ENCODE measurements around the gene MCTP1. TPM values are rescaled to one million over a fixed set of nuclear protein-coding genes. Genes with fewer than 3 reads are reported as not detected.

MCTP1 gene
- total and polyA plus RNA-seq, 2 of the 13 experiments (the other 11 are each of a cell fraction or from before 2014, with no cell fraction given): 0.15 to 0.48 TPM

GRCh38 chr5:95141141-95141540 is 143.8 kb downstream of the MCTP1 start:
- DNase-seq (ENCODE audit: low spot score) (no peak), FAIRE-seq (no peak), ATAC-seq (no peak)
- Histone ChIP-seq H3K27ac (ENCODE audit: extremely low read length, insufficient read depth, low read length) (no peak overlapping the region), H3K4me1 (ENCODE audit: insufficient read depth, low read length) (peaks cover 6% of the 10 kb centered on the region; the same call in 1 of the 2 replicates), H2AFZ (ENCODE audit: low read length) (no peak overlapping the region), H3K4me3 (replicated peaks in 1 of 3; ENCODE audit: insufficient read depth in 1 of 3, low read depth in 2 of 3, low read length in 3 of 3) (no peak overlapping the region), H4K20me1 (ENCODE audit: insufficient read depth, low read length) (no peaks in the 10 kb centered on the region), H3K9ac (ENCODE audit: insufficient read depth, low read depth, low read length) (no peak overlapping the region), H3K27me3 (ENCODE audit: control insufficient read depth in 1 of 2, insufficient read depth in 2 of 2, low read length in 2 of 2) (no peaks in the 10 kb centered on the region), H3K4me2 (ENCODE audit: low read depth, low read length) (no peak overlapping the region), H3K9me3 (ENCODE audit: low read length) (no peaks in the 10 kb centered on the region), H3K36me3 (replicated peaks in 1 of 2; ENCODE audit: control insufficient read depth in 1 of 2, insufficient read depth in 2 of 2, low read length in 2 of 2) (no peaks in the 10 kb centered on the region), H3K79me2 (ENCODE audit: insufficient read depth, low read length) (no peaks in the 10 kb centered on the region)
- in situ Hi-C loops (cut with HindIII; ENCODE audit: extremely low pct_ligation_motif_present, low pct_unique_long_range_greater_than_20kb) (no loop called here), intact Hi-C loops (cut with micrococcal nuclease; ENCODE audit: unreplicated experiment) (no loop called here)
- 40% methylated on average over 3 of the region's 3 CpGs for WGBS (ENCODE audit: low lambda C conversion rate)
- ChIA-PET CTCF (ENCODE audit: low intra/inter-chr PET ratio, low total read pairs) (no interaction called here), POLR2A (no interaction called here)
- no TSS peak for BruUV-seq (replicated peaks)
- TF ChIP-seq IRF1 (CRISPR knock-in tag; IDR thresholded peaks at IDR 0.05; ENCODE audit: low read depth) (no peak), RORA (CRISPR knock-in tag; IDR thresholded peaks at IDR 0.05) (no peak), ZBED4 (CRISPR knock-in tag; IDR thresholded peaks at IDR 0.05; ENCODE audit: borderline replicate concordance) (no peak), SRSF1 (optimal IDR thresholded peaks at IDR 0.05; ENCODE audit: low read depth, low read length) (no peak), ZMYM4 (CRISPR knock-in tag; IDR thresholded peaks at IDR 0.05) (no peak), ZNF687 (CRISPR knock-in tag; IDR thresholded peaks at IDR 0.05) (no peak), ZSCAN20 (CRISPR knock-in tag; IDR thresholded peaks at IDR 0.05; ENCODE audit: borderline replicate concordance) (no peak), ZNF775 (CRISPR knock-in tag; IDR thresholded peaks at IDR 0.05; ENCODE audit: borderline replicate concordance) (no peak), MLXIP (CRISPR knock-in tag; IDR thresholded peaks at IDR 0.05; ENCODE audit: borderline replicate concordance) (no peak), HIVEP1 (CRISPR knock-in tag; IDR thresholded peaks at IDR 0.05) (no peak), PBX3 (CRISPR knock-in tag; IDR thresholded peaks at IDR 0.05; ENCODE audit: borderline replicate concordance) (no peak)
